NCI-H82 (cell line): Measurements from ENCODE around the gene FHIT.
A peak's percentile ranks its signal among the peaks of the same experiment; 100 is the strongest.

Experiments used
- DNase-seq: peaks from one replicate; lab custom pipeline; 2025; lab: John Stamatoyannopoulos, UW

Gene FHIT

GRCh38 chr3:61169621-61170251, 81.5 kb downstream of the FHIT start:
- peak; percentile 4 for DNase-seq

DNA sequence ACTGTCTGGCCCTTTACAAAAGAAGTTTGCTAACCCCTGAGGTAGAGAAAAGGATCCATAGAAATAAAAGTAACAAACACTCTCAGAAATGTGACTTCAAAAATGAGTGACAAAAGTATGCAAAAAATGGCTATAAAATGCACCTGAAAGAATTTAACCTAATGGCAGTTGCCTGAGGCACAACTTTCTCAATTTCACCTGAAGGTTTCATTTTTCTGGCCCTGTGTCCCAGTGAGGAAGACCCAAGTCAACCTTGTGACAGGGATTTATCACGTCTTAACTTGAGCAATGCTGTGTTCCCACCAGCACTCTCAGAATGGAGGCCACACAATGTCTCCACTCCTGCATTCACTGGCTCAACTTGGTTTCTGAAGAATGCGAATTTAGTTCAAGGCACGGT, 83.0 kb downstream of the FHIT start:
- no peak for DNase-seq

DNA sequence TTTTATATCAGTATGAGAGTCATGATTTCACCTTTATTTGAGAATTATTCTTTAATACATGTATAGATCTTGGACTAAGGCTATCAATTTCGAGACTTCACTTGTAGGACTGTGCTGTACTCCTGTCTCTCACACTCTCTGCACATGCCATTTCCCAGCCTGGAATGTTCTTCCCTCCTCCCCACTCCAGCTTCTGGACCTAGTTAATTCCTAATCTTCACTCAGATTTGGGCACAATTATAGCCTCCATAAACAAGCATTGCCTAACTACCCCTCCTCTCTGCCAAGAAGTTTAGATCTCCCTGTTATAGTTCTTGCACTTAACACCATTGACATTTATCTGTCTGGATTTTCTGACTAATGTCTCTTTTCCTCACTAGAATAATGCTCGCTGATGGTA, 88.3 kb downstream of the FHIT start:
- no peak for DNase-seq

DNA sequence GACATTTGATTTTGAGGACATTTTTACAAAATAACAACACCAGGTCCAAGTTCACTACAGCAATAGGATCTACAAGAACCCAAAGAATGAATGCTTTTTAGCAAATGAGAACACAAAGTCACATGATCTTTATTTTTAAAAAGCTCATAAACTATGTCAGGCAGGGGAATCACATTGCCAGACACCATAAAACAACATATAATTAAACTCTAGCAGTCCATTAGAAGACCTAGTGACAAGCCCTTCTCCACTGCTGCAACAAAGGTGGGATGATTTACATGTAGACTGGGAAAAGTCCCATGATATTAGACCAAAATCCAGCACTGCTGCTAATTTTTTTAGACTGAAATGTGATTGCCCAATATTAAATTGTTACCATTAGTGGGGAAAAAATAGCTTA, 92.6 kb downstream of the FHIT start:
- DNase-seq: no peak

GRCh38 chr3:61158216-61158615, 93.0 kb downstream of the FHIT start:
- no peak for DNase-seq

- DNase-seq: no peak
These were observed 93.8 kb downstream of the FHIT start for GRCh38 chr3:61157414-61157813.

DNA sequence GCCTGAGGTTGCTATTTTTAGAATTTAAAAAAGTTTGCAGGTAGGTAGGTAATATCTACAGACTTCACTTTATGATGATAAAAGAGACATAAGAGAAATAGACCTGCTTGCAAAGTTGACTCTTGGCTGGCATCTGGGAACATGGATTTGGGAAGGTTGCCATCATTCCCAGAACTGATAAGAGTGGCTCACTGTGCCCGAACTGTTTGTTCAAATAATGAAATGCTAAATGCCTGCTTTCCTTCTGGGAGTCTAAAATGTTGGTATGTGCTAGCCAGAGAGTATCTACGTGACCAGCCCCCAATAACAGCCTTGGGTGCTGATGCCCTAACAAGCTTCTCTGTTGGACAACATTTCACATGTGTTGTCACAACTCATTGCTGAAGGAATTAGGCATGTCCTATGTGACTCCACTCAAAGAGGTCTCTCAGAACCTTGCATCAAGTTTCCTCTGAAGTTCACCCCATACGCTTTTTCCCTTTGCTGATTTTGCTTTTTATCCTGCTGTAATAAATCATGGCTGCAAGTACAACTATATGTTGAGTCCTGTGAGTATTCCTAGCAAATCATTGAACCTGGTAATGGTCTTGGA, 95.5 kb downstream of the FHIT start:
- no peak for DNase-seq

GRCh38 chr3:61154457-61155198, 96.6 kb downstream of the FHIT start:
- DNase-seq: peak; percentile 83

GRCh38 chr3:61152071-61152470, 99.2 kb downstream of the FHIT start:
- peak; percentile 62 for DNase-seq

GRCh38 chr3:61149236-61149635, 102.0 kb downstream of the FHIT start:
- DNase-seq: no peak

- DNase-seq: peak; percentile 65
These were observed 105.0 kb downstream of the FHIT start for GRCh38 chr3:61146010-61146890.

DNA sequence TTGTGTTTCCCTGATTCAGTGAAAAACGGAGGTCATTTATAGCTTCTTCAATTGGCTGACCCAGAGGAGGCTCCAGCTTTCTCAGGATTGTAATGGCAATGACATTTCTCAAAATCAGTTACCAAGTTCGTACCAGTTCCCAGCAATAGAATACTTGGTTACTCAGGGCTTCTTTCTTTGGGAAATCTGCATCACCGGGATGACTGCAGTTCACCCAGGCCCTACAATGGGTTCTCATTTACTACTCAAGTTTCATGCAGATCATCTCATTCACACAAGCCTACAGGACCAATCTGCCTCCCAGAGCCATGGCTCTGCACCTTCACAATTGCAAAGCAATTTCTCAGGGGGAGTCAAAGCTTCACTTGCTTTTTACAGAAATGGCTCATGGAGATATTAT, 109.6 kb downstream of the FHIT start:
- no peak for DNase-seq

DNA sequence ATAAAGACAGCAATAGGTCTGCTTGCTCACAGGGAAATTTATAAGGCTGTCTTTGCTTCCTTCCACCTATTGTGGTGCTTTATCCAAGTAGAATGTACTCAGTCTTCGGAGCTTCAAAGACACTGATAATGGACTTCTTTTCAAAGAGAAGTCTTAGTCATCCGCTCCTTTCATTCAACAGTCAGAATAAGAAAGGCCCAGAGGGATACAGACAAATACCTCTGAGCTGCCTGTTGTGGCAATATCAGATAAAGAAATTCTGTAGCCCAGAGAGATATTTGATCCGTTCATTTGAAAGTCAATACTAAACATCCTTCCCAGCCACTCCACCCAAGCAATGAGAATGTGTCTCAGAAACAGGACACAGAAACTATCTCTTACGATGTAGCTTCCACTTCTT, 110.0 kb downstream of the FHIT start:
- DNase-seq: no peak

- DNase-seq: no peak
These were observed 111.6 kb downstream of the FHIT start for GRCh38 chr3:61139686-61140085.

DNA sequence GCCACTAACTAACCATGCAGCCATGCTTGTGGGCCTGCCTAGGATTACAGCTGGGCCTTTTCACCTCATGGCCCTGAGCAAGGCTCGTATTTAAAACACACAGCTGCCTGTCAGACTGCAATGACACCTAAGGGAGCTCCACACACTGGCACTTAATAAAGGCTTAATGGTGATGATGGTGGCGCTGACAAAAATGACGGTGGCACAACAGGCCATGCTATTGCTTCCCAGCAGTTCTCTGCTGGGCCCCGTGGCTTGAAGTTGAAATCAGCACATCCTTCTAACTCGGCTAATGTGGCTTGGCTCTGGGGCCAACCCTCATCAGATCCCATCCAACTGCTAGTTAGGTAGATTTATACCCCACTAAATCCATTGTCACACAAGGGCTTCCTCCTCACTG, 112.9 kb downstream of the FHIT start:
- DNase-seq: no peak

GRCh38 chr3:61136191-61136590, 115.1 kb downstream of the FHIT start:
- peak; percentile 44 for DNase-seq

DNA sequence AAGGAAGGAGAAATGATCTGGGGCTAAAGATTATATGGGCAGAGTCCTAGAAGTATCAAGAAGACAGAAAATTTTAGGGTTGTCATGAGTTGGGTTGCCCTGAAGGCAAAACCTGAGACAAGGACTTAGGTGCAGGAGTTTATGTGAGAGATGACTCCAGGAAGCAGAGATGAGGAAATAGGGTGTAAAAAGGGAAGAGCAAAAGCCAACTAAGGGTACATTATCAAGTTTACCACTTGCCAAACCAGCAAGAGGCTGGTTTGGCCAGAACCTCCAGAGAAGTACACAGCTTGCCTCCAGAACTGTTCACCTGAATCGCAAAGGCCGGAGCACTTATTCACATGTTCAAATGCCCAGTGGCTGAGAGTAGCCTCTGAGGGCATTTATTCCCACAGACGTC, 116.7 kb downstream of the FHIT start:
- DNase-seq: no peak

DNA sequence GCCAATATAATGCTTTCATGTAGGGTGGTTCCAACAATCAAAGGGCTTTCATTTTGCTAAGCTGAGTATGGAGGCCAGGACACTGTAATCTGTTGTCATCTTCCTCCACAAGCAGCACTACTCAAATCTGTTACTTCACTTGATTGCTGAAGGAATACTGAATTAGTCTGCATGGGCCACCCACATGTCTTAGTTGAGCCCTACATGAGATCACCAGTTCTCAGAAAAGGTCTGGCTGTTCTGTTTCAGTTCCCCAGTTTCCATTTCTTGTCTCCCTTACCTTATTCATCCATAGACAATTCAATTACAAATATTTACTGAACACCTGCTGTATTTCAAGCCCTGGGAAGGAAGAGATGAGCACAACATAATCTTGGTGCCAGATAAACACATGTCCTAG, 119.2 kb downstream of the FHIT start:
- no peak for DNase-seq

GRCh38 chr3:61118830-61119229, 132.4 kb downstream of the FHIT start:
- peak; percentile 4 for DNase-seq

GRCh38 chr3:61117045-61117898, 134.0 kb downstream of the FHIT start:
- no peak for DNase-seq

DNA sequence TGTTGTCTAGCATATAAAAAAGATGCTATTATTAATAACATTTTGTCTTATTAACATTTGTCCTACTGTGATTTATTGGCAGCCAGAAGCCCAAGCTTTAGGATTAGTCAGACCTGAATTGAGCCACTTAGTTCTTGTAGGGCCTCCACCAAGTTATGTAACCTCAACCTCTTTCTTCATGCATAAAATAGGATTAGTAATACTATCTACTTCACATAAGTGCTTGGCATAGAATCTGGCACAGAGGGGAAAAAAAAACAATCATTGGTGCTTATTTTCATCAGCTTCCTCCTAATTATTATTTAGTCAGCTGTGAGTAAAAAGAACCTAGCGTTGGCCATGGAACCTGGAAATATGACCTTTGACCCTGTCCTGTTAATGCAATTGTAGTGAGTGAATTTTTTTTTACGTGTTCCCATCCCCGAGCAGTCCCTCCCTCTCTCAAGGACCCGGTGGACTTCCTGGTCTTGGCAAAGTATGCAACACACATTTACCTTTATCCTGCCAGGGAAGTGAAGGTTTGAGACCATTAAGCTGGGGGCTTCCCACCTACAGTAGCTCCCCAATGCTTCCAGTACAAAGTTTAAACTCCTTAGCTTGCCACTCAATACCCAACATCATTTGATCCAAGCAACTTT, 136.8 kb downstream of the FHIT start:
- DNase-seq: peak; percentile 62
